Measurements from ENCODE around the gene TP73. TPM values are rescaled to one million over a fixed set of nuclear protein-coding genes. Genes with fewer than 3 reads are reported as not detected.

TP73 gene
- total RNA-seq, 1 experiment from 2014 or later, result 0.54 TPM

- CTCF ChIA-PET, result no interaction called here
- BruUV-seq (replicated peaks), result no TSS peak
- TF ChIP-seq CTCF (IDR thresholded peaks at IDR 0.05; ENCODE audit: unreplicated experiment), result no peak
- DNase-seq, result no peak
- no peaks in the 10 kb centered on the region for H3K4me1 Mint-ChIP-seq (ENCODE audit: low read depth, unreplicated experiment)
- intact Hi-C loops (cut with micrococcal nuclease; ENCODE audit: unreplicated experiment), result no loop called here
- no peaks in the 10 kb centered on the region for H3K9me3 Mint-ChIP-seq (ENCODE audit: low read depth, unreplicated experiment)
- H3K36me3 Mint-ChIP-seq (ENCODE audit: insufficient read depth, unreplicated experiment), result peaks cover 38% of the 10 kb centered on the region
- H3K4me3 Mint-ChIP-seq (ENCODE audit: low read depth, unreplicated experiment), result no peak overlapping the region
- no peaks in the 10 kb centered on the region for H3K27me3 Mint-ChIP-seq (ENCODE audit: unreplicated experiment)
- H3K27ac Mint-ChIP-seq (ENCODE audit: unreplicated experiment), result no peak overlapping the region
These were observed 127.6 kb downstream of the TP73 start for GRCh38 chr1:3779912-3780416.

GRCh38 chr1:3780901-3781300 is 128.6 kb downstream of the TP73 start:
- TF ChIP-seq CTCF (IDR thresholded peaks at IDR 0.05; ENCODE audit: unreplicated experiment), result no peak
- CTCF ChIA-PET, result no interaction called here
- intact Hi-C loops (cut with micrococcal nuclease; ENCODE audit: unreplicated experiment), result no loop called here
- no TSS peak for BruUV-seq (replicated peaks)
- Mint-ChIP-seq H3K9me3 (ENCODE audit: low read depth, unreplicated experiment) (no peaks in the 10 kb centered on the region), H3K27ac (ENCODE audit: unreplicated experiment) (no peak overlapping the region), H3K27me3 (ENCODE audit: unreplicated experiment) (no peaks in the 10 kb centered on the region), H3K4me1 (ENCODE audit: low read depth, unreplicated experiment) (no peaks in the 10 kb centered on the region), H3K36me3 (ENCODE audit: insufficient read depth, unreplicated experiment) (peaks cover 38% of the 10 kb centered on the region), H3K4me3 (ENCODE audit: low read depth, unreplicated experiment) (no peak overlapping the region)
- no peak for DNase-seq

GRCh38 chr1:3783651-3784474 is 131.5 kb downstream of the TP73 start:
- Mint-ChIP-seq H3K4me1 (ENCODE audit: low read depth, unreplicated experiment) (no peaks in the 10 kb centered on the region), H3K27me3 (ENCODE audit: unreplicated experiment) (no peaks in the 10 kb centered on the region), H3K9me3 (ENCODE audit: low read depth, unreplicated experiment) (no peaks in the 10 kb centered on the region), H3K4me3 (ENCODE audit: low read depth, unreplicated experiment) (no peak overlapping the region), H3K27ac (ENCODE audit: unreplicated experiment) (no peak overlapping the region), H3K36me3 (ENCODE audit: insufficient read depth, unreplicated experiment) (peaks cover 45% of the 10 kb centered on the region)
- no peak for DNase-seq
- BruUV-seq (replicated peaks), result no TSS peak
- CTCF ChIA-PET, result interaction anchor here (0.6 kb wide), 1 partner anchor 10 kb away, joined by 3 read pairs; no protein-coding TSS in a partner anchor
- intact Hi-C loops (cut with micrococcal nuclease; ENCODE audit: unreplicated experiment), result no loop called here
- no peak for TF ChIP-seq CTCF (IDR thresholded peaks at IDR 0.05; ENCODE audit: unreplicated experiment)

- Mint-ChIP-seq H3K27ac (ENCODE audit: unreplicated experiment) (no peak overlapping the region), H3K4me3 (ENCODE audit: low read depth, unreplicated experiment) (no peak overlapping the region), H3K4me1 (ENCODE audit: low read depth, unreplicated experiment) (no peaks in the 10 kb centered on the region), H3K9me3 (ENCODE audit: low read depth, unreplicated experiment) (no peaks in the 10 kb centered on the region), H3K27me3 (ENCODE audit: unreplicated experiment) (no peaks in the 10 kb centered on the region), H3K36me3 (ENCODE audit: insufficient read depth, unreplicated experiment) (peaks cover 37% of the 10 kb centered on the region)
- no peak for TF ChIP-seq CTCF (IDR thresholded peaks at IDR 0.05; ENCODE audit: unreplicated experiment)
- intact Hi-C loops (cut with micrococcal nuclease; ENCODE audit: unreplicated experiment), result no loop called here
- CTCF ChIA-PET, result no interaction called here
- no TSS peak for BruUV-seq (replicated peaks)
- DNase-seq, result no peak
These were observed 132.7 kb downstream of the TP73 start for GRCh38 chr1:3785045-3785444.
